HG03439 (cell line): ENCODE data around the gene FLYWCH1.
A peak's percentile ranks its signal among the peaks of the same experiment; 100 is the strongest.

Source experiments
- ATAC-seq: cut with Tn5 transposase; IDR thresholded peaks from one replicate; pipeline ENCODE4 v1.9.1; 2021; ENCODE audit warnings: mild to moderate bottlenecking, moderate library complexity; ENCODE audit not compliant: unreplicated experiment

Gene FLYWCH1

DNA sequence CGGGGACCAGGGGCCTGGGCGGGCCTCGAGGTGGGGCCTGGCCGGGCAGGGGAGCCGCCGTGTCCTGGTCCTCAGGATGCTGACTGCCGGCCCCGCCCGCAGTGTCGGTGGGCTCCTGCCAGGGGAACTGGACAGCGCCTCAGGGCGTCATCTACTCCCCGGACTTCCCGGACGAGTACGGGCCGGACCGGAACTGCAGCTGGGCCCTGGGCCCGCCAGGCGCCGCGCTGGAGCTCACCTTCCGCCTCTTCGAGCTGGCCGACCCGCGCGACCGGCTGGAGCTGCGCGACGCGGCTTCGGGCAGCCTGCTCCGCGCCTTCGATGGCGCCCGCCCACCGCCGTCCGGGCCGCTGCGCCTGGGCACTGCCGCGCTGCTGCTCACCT is 55.1 kb downstream of the FLYWCH1 start:
- ATAC-seq: no peak

DNA sequence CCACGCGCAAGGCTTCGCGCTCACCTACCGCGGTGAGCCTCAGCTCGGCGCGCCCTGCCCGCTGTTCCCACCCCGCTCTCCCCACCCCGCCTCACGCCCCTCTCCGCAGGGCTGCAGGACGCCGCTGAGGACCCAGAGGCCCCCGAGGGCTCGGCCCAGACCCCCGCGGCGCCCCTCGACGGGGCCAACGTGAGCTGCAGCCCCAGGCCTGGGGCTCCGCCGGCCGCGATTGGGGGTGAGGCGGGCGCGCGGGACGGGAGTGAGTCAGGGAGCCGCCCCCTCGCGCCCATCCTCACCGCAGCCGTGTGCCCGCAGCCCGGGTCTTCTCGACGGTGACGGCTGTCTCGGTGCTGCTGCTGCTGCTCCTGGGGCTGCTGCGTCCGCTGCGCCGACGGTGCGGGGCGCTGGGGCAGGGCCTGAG is 55.5 kb downstream of the FLYWCH1 start:
- no peak for ATAC-seq

DNA sequence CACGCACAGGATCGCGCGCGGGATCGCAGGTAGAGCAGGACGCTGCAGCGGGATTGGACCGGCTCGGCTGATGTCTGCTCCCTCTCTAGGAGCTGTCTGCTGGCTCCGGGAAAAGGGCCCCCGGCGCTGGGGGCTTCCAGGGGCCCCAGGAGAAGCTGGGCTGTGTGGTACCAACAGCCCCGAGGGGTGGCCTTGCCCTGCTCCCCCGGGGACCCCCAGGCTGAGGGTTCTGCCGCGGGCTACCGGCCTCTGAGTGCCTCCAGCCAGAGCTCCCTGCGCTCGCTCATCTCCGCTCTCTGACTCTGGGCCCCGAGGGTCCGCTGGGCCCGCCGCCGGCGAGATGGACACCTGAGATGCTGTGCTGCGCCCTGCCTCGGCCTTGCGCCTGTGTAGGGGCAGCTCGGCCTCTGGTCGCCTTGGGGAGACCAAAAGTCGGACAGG is 56.0 kb downstream of the FLYWCH1 start:
- ATAC-seq: no peak

DNA sequence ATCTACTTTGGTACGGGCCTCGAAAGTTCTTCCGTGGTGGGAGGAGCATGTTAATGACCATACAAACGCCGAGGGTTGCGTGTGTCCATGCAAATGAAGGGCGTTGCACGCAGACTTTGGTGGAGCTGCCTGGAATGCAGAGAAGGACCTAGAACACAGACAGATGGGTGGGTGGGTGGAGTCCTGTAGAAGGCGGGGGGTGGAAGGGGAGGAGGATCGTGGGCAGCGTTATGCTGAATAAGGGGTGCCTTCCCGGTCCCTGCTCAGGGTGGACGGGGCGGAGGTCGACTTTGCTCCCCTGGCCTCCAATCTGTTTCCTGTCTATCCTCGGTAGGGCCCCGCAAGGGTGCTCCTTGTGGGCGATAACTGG is 56.6 kb downstream of the FLYWCH1 start:
- ATAC-seq: no peak

DNA sequence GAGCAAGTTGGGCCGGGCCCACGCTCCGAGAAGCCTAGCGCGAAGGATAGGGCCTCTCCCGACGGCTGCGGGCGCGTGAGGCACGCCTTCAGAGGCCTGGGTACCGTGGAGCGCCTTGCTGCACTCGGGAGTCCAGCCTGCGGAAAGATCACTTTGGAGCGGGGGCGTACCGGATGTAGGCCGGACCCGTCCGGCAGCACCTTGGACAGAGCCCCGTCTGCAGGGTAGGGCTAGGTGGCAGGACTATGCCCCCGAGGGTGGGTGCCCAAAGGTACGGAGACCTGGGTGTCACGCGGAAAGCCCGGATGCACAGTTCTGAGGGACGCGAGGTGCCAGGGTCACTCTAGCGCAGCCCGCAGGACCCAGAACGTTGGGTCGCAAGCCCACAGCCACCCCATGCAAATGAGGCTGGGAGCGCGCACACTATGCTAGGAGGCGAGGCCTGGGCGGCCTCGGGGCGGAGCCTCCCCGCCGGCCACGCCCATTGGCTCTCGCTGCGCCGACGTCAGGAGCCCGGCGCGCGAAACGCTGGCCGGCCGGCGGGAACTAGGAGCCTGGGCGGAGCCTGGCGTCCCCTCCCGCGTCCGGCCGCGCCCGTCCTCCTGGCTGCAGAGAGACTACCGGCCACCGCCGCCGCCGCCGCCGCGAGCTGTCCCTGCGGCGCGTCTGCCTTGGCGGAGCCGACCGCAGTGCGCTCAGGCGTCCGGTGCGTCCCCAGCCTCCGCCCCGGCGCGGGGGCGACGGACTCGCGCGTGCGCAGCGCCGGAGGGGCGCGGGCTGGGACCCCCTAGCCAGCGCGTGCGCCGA is 57.2 kb downstream of the FLYWCH1 start, which contains the start of gene PAQR4:
PAQR4 (plus strand) TSS at position 611 of the 807 bp plus-strand sequence. CDS start 327 bp downstream, outside the sequence.
- ATAC-seq: peak; percentile 70

DNA sequence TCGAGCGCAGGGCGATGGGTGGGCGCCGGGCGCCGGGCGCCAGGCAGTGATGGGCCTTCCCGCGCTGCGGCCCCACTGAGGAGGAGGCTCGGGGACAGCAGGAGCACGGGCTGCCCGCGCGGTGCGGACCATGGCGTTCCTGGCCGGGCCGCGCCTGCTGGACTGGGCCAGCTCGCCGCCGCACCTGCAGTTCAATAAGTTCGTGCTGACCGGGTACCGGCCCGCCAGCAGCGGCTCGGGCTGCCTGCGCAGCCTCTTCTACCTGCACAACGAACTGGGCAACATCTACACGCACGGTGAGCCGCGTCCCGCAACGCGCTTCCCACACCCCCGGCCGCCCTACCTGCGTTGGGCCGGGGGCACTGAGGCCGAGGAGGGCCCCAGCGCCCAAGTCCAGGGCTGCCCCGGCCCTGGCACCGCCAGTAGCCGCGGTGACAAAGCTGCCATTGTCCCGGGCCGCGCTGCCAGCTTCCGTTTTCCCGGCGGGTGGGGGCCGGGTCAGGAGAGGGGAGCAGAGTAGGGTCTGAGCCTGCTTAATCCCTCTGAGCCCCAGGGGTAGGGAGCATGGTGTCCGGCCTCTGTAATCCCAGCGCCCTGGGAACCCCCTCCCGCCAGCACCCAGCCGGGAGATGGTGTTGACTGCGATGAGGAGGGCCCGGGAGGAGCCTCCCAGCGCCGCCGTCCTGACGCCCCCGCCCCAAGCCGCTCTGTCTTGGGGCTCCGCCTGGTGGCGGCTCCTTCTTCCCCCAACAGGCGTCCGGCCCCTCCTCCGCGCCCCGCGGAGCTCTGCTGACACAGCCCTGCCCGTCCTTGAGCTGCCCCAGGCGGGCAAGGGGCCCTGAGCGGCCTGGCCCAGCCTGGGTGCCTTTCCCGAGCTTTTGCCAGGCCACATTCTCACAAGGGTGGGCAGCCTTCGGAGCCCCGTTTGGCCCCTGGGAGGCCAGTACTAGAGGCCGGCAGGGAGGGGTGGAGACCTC is 58.1 kb downstream of the FLYWCH1 start:
- no peak for ATAC-seq

DNA sequence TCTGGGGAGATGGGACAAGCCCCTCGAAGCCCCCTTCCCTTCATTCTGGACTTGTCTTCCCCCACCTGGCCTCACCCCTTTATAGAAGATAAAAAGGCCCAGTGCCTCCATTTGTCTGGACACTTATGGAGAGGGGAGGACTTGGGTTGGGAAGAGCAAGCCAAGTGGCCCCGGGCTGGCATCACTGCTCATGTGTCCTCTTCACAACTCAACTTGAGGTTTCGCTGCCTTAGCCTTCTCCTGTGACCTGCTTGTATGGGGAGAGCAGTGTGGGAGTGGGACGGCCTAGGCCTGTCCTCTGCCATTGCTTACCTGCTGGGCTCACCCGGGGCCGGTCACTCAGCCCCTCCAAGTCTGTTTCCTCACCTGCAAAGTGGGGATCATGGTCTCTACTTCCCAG is 58.8 kb downstream of the FLYWCH1 start:
- no peak for ATAC-seq

DNA sequence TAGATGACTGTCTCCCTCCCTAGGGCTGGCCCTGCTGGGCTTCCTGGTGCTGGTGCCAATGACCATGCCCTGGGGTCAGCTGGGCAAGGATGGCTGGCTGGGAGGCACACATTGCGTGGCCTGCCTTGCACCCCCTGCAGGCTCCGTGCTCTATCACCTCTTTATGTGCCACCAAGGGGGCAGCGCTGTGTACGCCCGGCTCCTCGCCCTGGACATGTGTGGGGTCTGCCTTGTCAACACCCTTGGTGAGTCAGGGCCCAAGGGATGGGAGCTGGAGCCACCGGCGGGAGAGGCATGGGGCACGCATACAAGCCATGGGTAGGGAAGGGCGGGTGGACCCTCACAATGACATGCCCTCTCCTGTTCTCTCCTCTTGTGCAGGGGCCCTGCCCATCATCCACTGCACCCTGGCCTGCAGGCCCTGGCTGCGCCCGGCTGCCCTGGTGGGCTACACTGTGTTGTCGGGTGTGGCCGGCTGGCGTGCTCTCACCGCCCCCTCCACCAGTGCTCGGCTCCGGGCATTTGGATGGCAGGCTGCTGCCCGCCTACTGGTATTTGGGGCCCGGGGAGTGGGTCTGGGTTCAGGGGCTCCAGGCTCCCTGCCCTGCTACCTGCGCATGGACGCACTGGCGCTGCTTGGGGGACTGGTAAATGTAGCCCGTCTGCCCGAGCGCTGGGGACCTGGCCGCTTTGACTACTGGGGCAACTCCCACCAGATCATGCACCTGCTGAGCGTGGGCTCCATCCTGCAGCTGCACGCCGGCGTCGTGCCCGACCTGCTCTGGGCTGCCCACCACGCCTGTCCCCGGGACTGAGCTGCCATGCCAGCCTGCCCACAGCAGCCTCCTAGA is 59.6 kb downstream of the FLYWCH1 start:
- no peak for ATAC-seq

DNA sequence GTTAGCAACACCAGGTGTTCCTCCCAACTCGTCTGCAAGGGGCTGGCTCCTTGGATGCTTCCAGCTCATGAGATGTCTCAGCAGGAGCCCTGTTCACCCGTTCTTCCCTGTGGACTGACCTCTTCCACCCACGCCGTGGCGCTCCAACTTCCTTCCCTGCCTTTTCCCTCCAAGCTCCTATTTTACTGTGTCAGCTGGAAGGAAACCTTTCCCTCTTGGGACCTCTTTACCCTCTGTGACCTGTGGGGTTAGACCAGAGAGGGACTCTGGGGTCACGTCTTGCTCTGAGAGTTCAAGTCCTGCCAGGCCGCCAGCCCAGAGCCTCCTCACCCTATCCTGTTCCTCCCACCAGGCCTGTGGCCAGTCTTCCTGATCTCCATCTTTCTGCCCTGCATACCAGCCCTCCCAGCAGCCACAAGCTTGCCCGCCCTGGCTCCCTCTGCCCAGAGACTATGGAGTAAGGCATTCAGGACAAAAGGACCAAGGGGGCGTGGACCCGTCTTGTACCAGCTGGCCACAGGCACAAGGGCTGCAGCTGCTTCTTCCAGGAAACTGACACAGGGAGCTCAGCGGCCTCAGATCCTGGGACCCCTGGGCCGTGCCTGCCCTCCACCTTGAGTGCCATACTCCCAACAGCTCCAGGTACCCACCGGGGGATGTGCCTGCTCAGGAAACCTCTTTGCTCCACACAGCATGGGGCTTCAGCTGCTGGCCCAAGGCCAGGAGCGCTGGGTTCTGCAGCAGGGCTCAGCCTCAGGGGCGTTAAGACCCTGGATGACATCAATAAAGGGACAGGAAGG is 60.5 kb downstream of the FLYWCH1 start:
- ATAC-seq: no peak

DNA sequence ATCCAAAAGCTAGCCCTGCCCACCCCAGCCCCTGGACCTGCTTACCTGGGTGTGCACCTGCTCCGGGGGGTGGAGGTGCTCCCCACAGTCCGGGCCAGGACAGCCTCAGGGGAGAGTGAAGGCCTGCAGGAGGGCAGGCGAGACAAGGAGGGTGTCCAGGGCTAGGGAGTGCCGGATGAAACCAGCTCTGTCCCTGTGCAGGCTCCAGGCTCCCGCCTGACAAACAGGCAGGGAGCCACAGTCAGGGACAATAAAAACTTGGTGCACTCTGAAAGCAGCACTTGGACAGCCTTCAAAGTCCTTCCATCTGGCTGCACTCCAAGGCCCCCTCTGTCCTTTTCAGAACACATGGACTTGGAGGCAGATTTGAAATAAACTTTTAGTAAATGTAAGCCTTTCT is 61.4 kb downstream of the FLYWCH1 start:
- ATAC-seq: no peak

DNA sequence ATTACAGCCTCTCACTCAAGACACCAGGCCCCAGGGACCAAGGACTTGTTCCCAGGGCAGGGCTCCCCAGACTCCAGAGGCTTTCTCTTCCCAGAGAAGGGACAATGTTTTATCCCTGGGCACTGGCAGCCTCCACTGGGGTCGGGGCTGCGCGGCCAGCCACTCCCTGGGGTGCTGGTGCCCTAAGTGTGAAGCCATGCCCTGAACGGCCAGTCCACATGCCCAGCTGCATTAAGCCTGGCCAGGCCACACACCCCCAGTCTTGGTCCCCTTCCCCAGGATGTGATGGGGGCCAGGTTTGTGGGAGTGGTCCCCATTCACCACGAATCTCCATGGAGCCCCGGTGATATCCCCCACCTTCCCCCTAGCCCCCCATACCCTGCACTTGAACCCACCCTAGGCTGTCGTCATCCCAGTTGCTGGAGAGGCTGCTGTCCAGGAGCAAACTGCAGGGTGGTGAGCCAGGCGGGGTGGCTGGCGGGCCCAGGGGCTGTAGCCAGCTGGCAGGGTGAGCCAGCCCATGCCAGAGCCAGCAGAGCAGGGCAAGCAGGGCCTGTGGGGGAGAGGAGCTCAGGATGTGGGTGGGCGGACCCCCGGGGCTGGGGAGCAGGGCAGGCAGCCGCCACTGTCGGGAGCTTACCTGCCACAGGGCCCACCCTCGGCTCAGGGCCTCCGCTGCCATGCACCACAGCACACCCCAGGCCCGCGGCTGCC is 62.0 kb downstream of the FLYWCH1 start:
- no peak for ATAC-seq

DNA sequence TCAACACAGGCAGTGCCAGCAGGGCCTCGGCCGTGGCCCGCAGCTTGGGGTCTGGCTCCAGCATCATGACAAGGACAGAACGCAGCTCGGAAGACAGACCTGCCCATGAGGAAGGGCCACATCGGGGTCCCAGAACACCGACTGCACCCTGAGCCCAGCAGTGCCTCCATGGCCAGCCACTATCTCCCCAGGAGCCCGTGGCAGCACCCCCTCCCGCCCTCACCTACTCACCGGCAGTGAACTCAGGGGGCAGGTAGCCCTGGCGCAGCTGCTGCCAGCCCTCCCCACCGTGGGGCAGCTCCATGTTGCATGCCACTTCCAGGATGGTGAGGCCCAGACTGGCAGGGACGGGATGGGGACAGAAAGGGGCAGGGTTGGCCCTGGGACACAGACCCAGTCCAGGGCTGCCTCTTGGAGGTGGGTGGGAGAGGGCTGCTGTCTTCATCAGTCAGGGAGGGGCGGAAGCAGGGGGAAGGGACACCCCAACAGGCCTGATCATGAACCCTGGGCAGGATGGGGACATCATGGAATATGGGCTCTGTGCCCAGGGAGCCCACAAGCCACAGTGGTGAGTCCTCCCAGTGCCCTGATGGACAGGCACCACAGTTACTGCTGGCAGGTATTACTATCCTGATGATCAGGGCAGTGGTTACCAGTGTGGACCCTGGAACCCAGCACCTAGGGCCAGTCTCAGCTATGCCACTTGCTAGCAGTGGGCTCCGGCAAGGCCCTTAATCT is 62.8 kb downstream of the FLYWCH1 start:
- ATAC-seq: no peak

DNA sequence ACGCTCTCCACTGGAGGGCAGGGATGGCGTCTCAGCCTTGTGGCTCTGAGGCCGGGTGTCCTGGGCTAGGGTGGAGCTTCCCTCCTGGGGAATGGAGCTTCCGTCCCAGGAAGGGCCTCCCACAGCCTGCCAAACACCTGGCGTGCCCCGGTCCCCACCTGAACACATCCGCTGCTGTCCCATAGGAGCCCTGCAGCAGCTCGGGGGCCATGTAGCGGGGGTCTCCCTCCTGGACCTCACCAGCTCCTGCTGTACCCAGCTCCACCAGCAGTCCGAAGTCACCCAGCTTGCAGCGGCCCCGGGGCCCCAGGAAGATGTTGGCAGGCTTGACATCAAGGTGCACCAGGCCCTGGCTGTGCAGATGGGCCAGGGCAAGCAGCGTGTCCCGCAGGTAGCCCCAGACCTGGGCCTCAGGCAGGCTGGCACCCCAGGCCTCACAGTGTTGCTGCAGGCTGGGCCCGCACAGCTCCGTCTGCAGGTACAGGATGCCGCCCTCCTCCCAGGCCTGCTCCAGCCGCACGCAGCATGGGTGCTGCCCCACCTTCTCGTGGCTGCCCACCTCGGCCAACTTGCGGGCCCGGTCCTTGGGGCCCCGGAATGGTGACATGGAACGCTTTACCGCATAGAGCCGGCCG is 63.5 kb downstream of the FLYWCH1 start:
- ATAC-seq: no peak

DNA sequence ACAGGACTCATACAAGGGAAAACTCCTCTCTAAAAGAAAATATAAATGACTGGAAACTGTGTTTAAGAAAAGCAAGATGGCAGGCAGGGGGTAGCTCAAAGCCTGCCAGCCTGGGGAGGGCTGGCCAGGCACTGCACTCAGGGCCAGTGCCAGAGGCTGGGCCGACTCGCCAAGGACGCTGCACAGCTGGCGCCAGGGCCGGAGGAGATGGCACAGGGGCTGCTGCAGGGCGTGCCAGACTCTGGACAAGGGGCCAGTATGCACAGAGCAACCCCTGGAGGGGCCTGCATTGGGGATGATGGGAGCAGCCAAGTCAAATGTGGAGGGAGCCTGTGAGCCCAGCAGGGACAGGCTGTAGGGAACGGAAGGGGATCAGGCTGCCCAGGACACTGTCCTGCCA is 64.5 kb downstream of the FLYWCH1 start:
- no peak for ATAC-seq

DNA sequence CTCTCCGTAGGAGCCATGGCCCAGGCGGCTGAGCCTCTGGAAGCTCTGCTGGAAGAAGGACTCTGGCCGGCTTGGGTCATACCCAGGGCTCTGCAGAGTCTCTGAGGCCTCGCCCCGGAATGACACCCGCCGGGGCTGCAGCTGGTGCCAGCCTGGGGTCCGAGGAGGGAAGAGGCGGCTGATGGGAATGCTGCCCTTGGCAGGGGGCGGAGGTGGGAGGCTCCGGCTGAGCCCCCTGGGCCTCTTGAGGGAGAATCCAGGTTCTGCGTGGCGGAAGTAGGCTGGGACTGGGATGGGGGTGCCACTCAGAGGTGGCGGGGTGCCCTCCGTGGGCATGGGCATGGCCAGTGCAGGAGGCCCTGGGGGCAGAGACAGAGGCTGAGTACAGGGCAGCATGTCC is 64.9 kb downstream of the FLYWCH1 start:
- no peak for ATAC-seq

DNA sequence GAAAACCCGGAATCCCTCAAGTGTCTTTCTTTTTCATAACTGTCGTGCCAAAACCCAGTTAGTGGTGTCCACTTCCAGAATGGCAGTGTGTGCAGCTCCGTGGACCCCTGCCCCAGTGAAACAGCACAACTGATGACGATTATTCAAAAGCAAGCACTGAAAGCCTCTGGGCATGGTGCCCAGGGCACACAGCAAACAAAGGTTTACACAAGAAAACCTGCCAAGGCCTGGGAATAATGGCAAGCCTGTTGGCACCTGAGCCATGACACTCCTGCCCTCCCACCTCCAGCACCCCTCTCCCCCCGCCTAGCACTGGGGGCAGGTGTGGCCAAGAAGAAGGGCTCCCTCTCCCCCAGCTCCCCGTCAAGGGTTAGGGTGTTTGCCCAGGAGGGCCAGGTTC is 65.7 kb downstream of the FLYWCH1 start:
- ATAC-seq: no peak

DNA sequence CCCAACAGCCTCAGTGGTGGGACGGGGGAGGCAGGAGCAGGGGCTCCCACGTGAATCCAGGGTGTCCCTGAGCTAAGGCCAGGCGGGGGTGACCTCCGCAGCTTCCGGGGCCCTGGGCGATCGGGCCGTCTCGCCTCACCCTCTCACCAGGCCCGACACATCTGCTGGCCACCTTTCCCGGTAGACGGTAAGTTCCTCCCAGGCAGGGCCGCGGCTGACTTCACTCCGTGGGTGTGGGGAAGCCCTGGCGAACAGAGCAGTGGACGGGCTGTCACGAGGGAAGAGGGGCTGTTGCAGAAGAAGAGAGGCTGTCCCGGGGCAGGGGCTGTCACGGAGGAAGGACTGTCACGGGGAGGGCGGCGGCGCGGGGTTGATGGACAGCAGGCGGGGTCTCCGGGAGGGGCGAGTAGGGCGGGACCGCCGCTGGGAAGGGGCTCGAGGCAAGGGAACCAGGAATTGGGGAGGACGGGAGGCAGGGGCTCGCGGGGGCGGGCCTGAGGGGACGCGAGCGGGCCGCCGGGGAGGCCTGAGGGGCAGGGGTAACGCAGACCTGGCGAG is 68.0 kb downstream of the FLYWCH1 start:
- ATAC-seq: no peak
